Neuronal stem cell (in vitro differentiated cells): ENCODE results near the gene TRABD.

Experiments used
- DNase-seq: peaks from one replicate; pipeline ENCODE4 v3.0.0-alpha.2; 2013; ENCODE audit warnings: low spot score
- H2AFZ ChIP-seq: one replicate; pipeline ENCODE4 v1.6.1; 2013; ENCODE audit warnings: mild to moderate bottlenecking, low read length, inconsistent platforms
- H2AK5ac ChIP-seq: 2 replicates; pipeline ENCODE4 v1.6.1; 2013; ENCODE audit warnings: low read depth, mild to moderate bottlenecking, inconsistent platforms, low read length, moderate library complexity, mixed read lengths
- H2BK120ac ChIP-seq: 2 replicates; pipeline ENCODE4 v1.6.1; 2013; ENCODE audit warnings: low read depth, mild to moderate bottlenecking, inconsistent platforms, low read length, moderate library complexity, mixed read lengths
- H2BK12ac ChIP-seq: one replicate; pipeline ENCODE4 v1.6.1; 2013; ENCODE audit warnings: low read length, inconsistent platforms
- H2BK15ac ChIP-seq: 2 replicates; pipeline ENCODE4 v1.6.1; 2013; ENCODE audit warnings: mild to moderate bottlenecking, low read length, inconsistent platforms, mixed read lengths
- H2BK5ac ChIP-seq: one replicate; pipeline ENCODE4 v1.6.1; 2013; ENCODE audit warnings: inconsistent platforms, mild to moderate bottlenecking, low read length, moderate library complexity
- H3K14ac ChIP-seq: one replicate; pipeline ENCODE4 v1.6.1; 2013; ENCODE audit warnings: low read length, inconsistent platforms
- H3K18ac ChIP-seq: 2 replicates; pipeline ENCODE4 v1.6.1; 2013; ENCODE audit warnings: low read length, inconsistent platforms
- H3K23ac ChIP-seq: 2 replicates; pipeline ENCODE4 v1.6.1; 2013; ENCODE audit warnings: low read depth, mild to moderate bottlenecking, mixed read lengths, low read length, inconsistent platforms; ENCODE audit not compliant: poor library complexity
- H3K27ac ChIP-seq: replicated peaks from 3 replicates; pipeline ENCODE4 v1.5.1; 2013; ENCODE audit warnings: low read length, inconsistent platforms
- H3K27me3 ChIP-seq, 3 experiments: 2 replicates each; pipeline ENCODE4 v1.6.1; 2013; ENCODE audit warnings: low read length in 3 of 3, mild to moderate bottlenecking in 2 of 3, inconsistent platforms in 1 of 3, low read depth in 1 of 3, mixed read lengths in 1 of 3, moderate library complexity in 1 of 3; ENCODE audit not compliant: control insufficient read depth in 3 of 3, insufficient read depth in 3 of 3
- H3K36me3 ChIP-seq, 2 donors: replicated peaks in 1 of 2; 2 replicates each; pipeline ENCODE4 v1.6.1; 2013; ENCODE audit warnings: low read length in 2 of 2; ENCODE audit not compliant: control insufficient read depth in 2 of 2, insufficient read depth in 2 of 2
- H3K4ac ChIP-seq: 2 replicates; pipeline ENCODE4 v1.6.1; 2013; ENCODE audit warnings: inconsistent platforms, mild to moderate bottlenecking, low read length, moderate library complexity
- H3K4me1 ChIP-seq, 2 donors: 1 replicate in 1 of 2; 2 replicates in 1 of 2; pipeline ENCODE4 v1.6.1; 2013; ENCODE audit warnings: low read length in 2 of 2, low read depth in 1 of 2; ENCODE audit not compliant: control insufficient read depth in 2 of 2, insufficient read depth in 1 of 2
- H3K4me2 ChIP-seq: one replicate; pipeline ENCODE4 v1.6.1; 2013; ENCODE audit warnings: mild to moderate bottlenecking, low read length, inconsistent platforms; ENCODE audit not compliant: insufficient read depth, poor library complexity, severe bottlenecking
- H3K4me3 ChIP-seq, 2 donors: 2 replicates each; pipeline ENCODE4 v1.5.1; 2013; ENCODE audit warnings: low read length in 2 of 2, mild to moderate bottlenecking in 2 of 2, inconsistent platforms in 1 of 2, moderate library complexity in 1 of 2
- H3K79me1 ChIP-seq: one replicate; pipeline ENCODE4 v1.6.1; 2013; ENCODE audit warnings: low read depth, mild to moderate bottlenecking, inconsistent platforms, low read length, moderate library complexity
- H3K9ac ChIP-seq: one replicate; pipeline ENCODE4 v1.6.1; 2013; ENCODE audit warnings: mild to moderate bottlenecking, low read depth, low read length, inconsistent platforms; ENCODE audit not compliant: poor library complexity
- H3K9me3 ChIP-seq, 2 donors: replicated peaks in 1 of 2; 2 replicates each; pipeline versions ENCODE3 to v1.6.1; 2013; ENCODE audit warnings: low read length in 2 of 2, mild to moderate bottlenecking in 2 of 2, inconsistent platforms in 1 of 2, low read depth in 1 of 2, mixed read lengths in 1 of 2, moderate library complexity in 1 of 2; ENCODE audit not compliant: control insufficient read depth in 2 of 2, insufficient read depth in 1 of 2
- H4K8ac ChIP-seq: one replicate; pipeline ENCODE4 v1.6.1; 2013; ENCODE audit warnings: low read depth, mild to moderate bottlenecking, inconsistent platforms, low read length, moderate library complexity
- H4K91ac ChIP-seq: one replicate; pipeline ENCODE4 v1.6.1; 2013; ENCODE audit warnings: low read length, low read depth, mild to moderate bottlenecking, inconsistent platforms; ENCODE audit not compliant: poor library complexity
- WGBS, 2 donors: extraction: QIAGEN DNeasy Blood & Tissue Kit; methylation state at CpG; one replicate each; pipeline ENCODE4 v1.1.7; 2013; ENCODE audit warnings: missing lambda C conversion rate in 2 of 2, mixed read lengths in 1 of 2; ENCODE audit not compliant: insufficient read length in 2 of 2, insufficient replicate concordance in 1 of 2; ENCODE audit errors: extremely low coverage in 2 of 2; 5-methylcytosine and 5-hydroxymethylcytosine counted together

TRABD gene

GRCh38 chr22:50226063-50226874 is 40.6 kb downstream of the TRABD start:
- Histone ChIP-seq H3K79me1 (peaks cover 21% of the 10 kb centered on the region), H3K36me3 (peaks cover 30 to 61% of the 10 kb centered on the region in 2 donors)
- no peak for DNase-seq

GRCh38 chr22:50226875-50227165 is 41.1 kb downstream of the TRABD start:
- WGBS, 2 donors = no CpG with 5 or more reads among the region's 18 CpGs
- Histone ChIP-seq H3K23ac (no peak overlapping the region), H2BK5ac (no peak overlapping the region)

More at GRCh38 chr22:50226063-50226874, 40.6 kb downstream of the TRABD start:
- no CpG with 5 or more reads among the region's 31 CpGs for WGBS, 2 donors
- Histone ChIP-seq H3K14ac (no peak overlapping the region), H3K23ac (peak overlapping the region; percentile 55), H2BK15ac (no peak overlapping the region), H3K4me1 (no peaks in the 10 kb centered on the region), H3K4ac (no peak overlapping the region), H3K18ac (peak overlapping the region; percentile 48), H2AK5ac (no peak overlapping the region), H3K27ac (no peak overlapping the region), H3K9ac (peak overlapping the region; percentile 44), H3K9me3 (no peaks in the 10 kb centered on the region), H3K27me3 (no peaks in the 10 kb centered on the region), H2BK120ac (no peak overlapping the region), H2BK5ac (no peak overlapping the region), H2BK12ac (no peak overlapping the region), H4K91ac (no peak overlapping the region), H4K8ac (peak overlapping the region; percentile 43), H3K4me2 (no peak overlapping the region), H2AFZ (no peak overlapping the region), H3K4me3 (no peak overlapping the region)

GRCh38 chr22:50227579-50228215 is 42.0 kb downstream of the TRABD start:
- H3K4me3 ChIP-seq = no peak overlapping the region
- H2BK5ac ChIP-seq = no peak overlapping the region
- DNase-seq = no peak
- no peak overlapping the region for H3K23ac ChIP-seq
- H3K79me1 ChIP-seq = peaks cover 21% of the 10 kb centered on the region
- no peaks in the 10 kb centered on the region for H3K27me3 ChIP-seq
- H2AFZ ChIP-seq = no peak overlapping the region
- no peak overlapping the region for H4K8ac ChIP-seq
- H3K4me2 ChIP-seq = no peak overlapping the region
- H2BK12ac ChIP-seq = no peak overlapping the region
- no peaks in the 10 kb centered on the region for H3K9me3 ChIP-seq
- no CpG with 5 or more reads among the region's 25 CpGs for WGBS, 2 donors
- no peak overlapping the region for H3K18ac ChIP-seq
- no peak overlapping the region for H2AK5ac ChIP-seq
- no peak overlapping the region for H2BK120ac ChIP-seq
- H3K36me3 ChIP-seq = peaks cover 21 to 48% of the 10 kb centered on the region in 2 donors
- H3K4me1 ChIP-seq = no peaks in the 10 kb centered on the region
- H2BK15ac ChIP-seq = no peak overlapping the region
- no peak overlapping the region for H3K14ac ChIP-seq
- H3K27ac ChIP-seq = no peak overlapping the region
- no peak overlapping the region for H3K9ac ChIP-seq
- H3K4ac ChIP-seq = no peak overlapping the region
- no peak overlapping the region for H4K91ac ChIP-seq

More at GRCh38 chr22:50226875-50227165, 41.1 kb downstream of the TRABD start:
- Histone ChIP-seq H3K79me1 (peaks cover 21% of the 10 kb centered on the region), H3K9me3 (no peaks in the 10 kb centered on the region), H2BK15ac (no peak overlapping the region), H2BK12ac (no peak overlapping the region), H4K91ac (no peak overlapping the region), H2AFZ (no peak overlapping the region), H3K4me1 (no peaks in the 10 kb centered on the region), H3K27me3 (no peaks in the 10 kb centered on the region), H3K14ac (no peak overlapping the region), H3K4me3 (no peak overlapping the region), H3K18ac (peak overlapping the region; percentile 48), H3K36me3 (peaks cover 29 to 56% of the 10 kb centered on the region in 2 donors), H3K4me2 (no peak overlapping the region), H3K27ac (no peak overlapping the region), H2BK120ac (no peak overlapping the region), H2AK5ac (no peak overlapping the region), H3K9ac (peak overlapping the region; percentile 44), H4K8ac (peak overlapping the region; percentile 43), H3K4ac (no peak overlapping the region)
- no peak for DNase-seq

GRCh38 chr22:50228366-50228765 is 42.7 kb downstream of the TRABD start:
- DNase-seq = no peak
- no peak overlapping the region for H2BK15ac ChIP-seq
- H3K27me3 ChIP-seq = no peaks in the 10 kb centered on the region
- H3K79me1 ChIP-seq = peaks cover 21% of the 10 kb centered on the region
- no peak overlapping the region for H4K91ac ChIP-seq
- H3K27ac ChIP-seq = no peak overlapping the region
- peak overlapping the region; percentile 38 for H3K14ac ChIP-seq
- H3K18ac ChIP-seq = no peak overlapping the region
- no peak overlapping the region for H2AK5ac ChIP-seq
- no peak overlapping the region for H2BK12ac ChIP-seq
- H3K23ac ChIP-seq = peak overlapping the region; percentile 55
- H3K4me1 ChIP-seq = no peaks in the 10 kb centered on the region
- H2BK5ac ChIP-seq = no peak overlapping the region
- H3K4me3 ChIP-seq = no peak overlapping the region
- H3K36me3 ChIP-seq = peaks cover 18 to 48% of the 10 kb centered on the region in 2 donors
- no peaks in the 10 kb centered on the region for H3K9me3 ChIP-seq
- no peak overlapping the region for H3K9ac ChIP-seq
- H4K8ac ChIP-seq = no peak overlapping the region
- no peak overlapping the region for H3K4me2 ChIP-seq
- H2BK120ac ChIP-seq = no peak overlapping the region
- no CpG with 5 or more reads among the region's 9 CpGs for WGBS, 2 donors
- H3K4ac ChIP-seq = no peak overlapping the region
- H2AFZ ChIP-seq = no peak overlapping the region
